ENCODE results near the gene HBS1L.

The HBS1L gene

GRCh38 chr6:135002974-135003703 is 51.5 kb downstream of the HBS1L start:
- Histone ChIP-seq H3K9me3 (ENCODE audit: control insufficient read depth in 2 of 2, low read length in 2 of 2) (no peaks in the 10 kb centered on the region), H3K4me3 (ENCODE audit: low read length in 2 of 2) (no peak overlapping the region), H3K27me3 (ENCODE audit: control insufficient read depth in 1 of 2, insufficient read depth in 2 of 2, low read length in 2 of 2) (no peaks in the 10 kb centered on the region), H3K9ac (ENCODE audit: low read length in 2 of 2) (no peak overlapping the region), H3K4me1 (ENCODE audit: control insufficient read depth, insufficient read depth, low read length) (no peaks in the 10 kb centered on the region), H3K27ac (ENCODE audit: low read length) (no peak overlapping the region), H3K36me3 (ENCODE audit: control insufficient read depth in 2 of 2, insufficient read depth in 2 of 2, low read length in 2 of 2) (no peaks in the 10 kb centered on the region)

- Histone ChIP-seq H3K36me3 (ENCODE audit: control insufficient read depth in 2 of 2, insufficient read depth in 2 of 2, low read length in 2 of 2) (peaks cover under 1 to 2% of the 10 kb centered on the region in 2 donors), H3K4me3 (ENCODE audit: low read length in 2 of 2) (no peak overlapping the region), H3K9me3 (ENCODE audit: control insufficient read depth in 2 of 2, low read length in 2 of 2) (no peaks in the 10 kb centered on the region), H3K27me3 (ENCODE audit: control insufficient read depth in 1 of 2, insufficient read depth in 2 of 2, low read length in 2 of 2) (no peaks in the 10 kb centered on the region), H3K9ac (ENCODE audit: low read length in 2 of 2) (no peak overlapping the region), H3K27ac (ENCODE audit: low read length) (no peak overlapping the region), H3K4me1 (ENCODE audit: control insufficient read depth, insufficient read depth, low read length) (no peaks in the 10 kb centered on the region)
Measured at GRCh38 chr6:135002229-135002844, 52.3 kb downstream of the HBS1L start.

DNA sequence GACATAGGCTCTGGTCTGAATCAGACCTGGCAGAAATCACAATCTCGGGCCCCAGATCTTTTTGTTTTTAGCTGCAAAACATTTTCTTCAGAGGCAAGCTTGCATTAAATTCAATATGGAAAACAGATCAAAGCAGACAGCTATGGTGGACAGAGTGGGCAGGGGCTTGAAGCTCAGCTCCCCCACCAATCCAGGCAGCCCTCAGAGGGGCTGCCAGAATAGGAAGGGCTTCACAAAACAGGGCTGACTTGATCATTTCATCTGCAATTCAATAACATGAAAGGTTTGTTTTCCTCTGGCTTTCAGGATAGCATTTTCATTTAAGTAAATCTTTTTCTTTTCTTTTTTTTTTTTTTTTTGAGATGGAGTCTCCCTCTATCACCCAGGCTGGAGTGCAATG is 55.5 kb downstream of the HBS1L start:
- Histone ChIP-seq H3K9ac (ENCODE audit: low read length in 2 of 2) (no peak overlapping the region), H3K27me3 (ENCODE audit: control insufficient read depth in 1 of 2, insufficient read depth in 2 of 2, low read length in 2 of 2) (no peaks in the 10 kb centered on the region), H3K27ac (ENCODE audit: low read length) (no peak overlapping the region), H3K36me3 (ENCODE audit: control insufficient read depth in 2 of 2, insufficient read depth in 2 of 2, low read length in 2 of 2) (peaks cover 4 to 5% of the 10 kb centered on the region in 2 donors), H3K9me3 (ENCODE audit: control insufficient read depth in 2 of 2, low read length in 2 of 2) (no peaks in the 10 kb centered on the region), H3K4me1 (ENCODE audit: control insufficient read depth, insufficient read depth, low read length) (no peaks in the 10 kb centered on the region), H3K4me3 (ENCODE audit: low read length in 2 of 2) (no peak overlapping the region)

GRCh38 chr6:134997133-134997995 is 57.3 kb downstream of the HBS1L start:
- H3K9me3 ChIP-seq (ENCODE audit: control insufficient read depth in 2 of 2, low read length in 2 of 2), result no peaks in the 10 kb centered on the region
- no peaks in the 10 kb centered on the region for H3K27me3 ChIP-seq (ENCODE audit: control insufficient read depth in 1 of 2, insufficient read depth in 2 of 2, low read length in 2 of 2)
- no peak overlapping the region for H3K27ac ChIP-seq (ENCODE audit: low read length)
- no peak overlapping the region for H3K4me3 ChIP-seq (ENCODE audit: low read length in 2 of 2)
- peaks cover 6 to 8% of the 10 kb centered on the region in 2 donors for H3K36me3 ChIP-seq (ENCODE audit: control insufficient read depth in 2 of 2, insufficient read depth in 2 of 2, low read length in 2 of 2)
- H3K4me1 ChIP-seq (ENCODE audit: control insufficient read depth, insufficient read depth, low read length), result no peaks in the 10 kb centered on the region
- H3K9ac ChIP-seq (ENCODE audit: low read length in 2 of 2), result no peak overlapping the region

GRCh38 chr6:134995536-134995935 is 59.1 kb downstream of the HBS1L start:
- Histone ChIP-seq H3K9me3 (ENCODE audit: control insufficient read depth in 2 of 2, low read length in 2 of 2) (no peaks in the 10 kb centered on the region), H3K27ac (ENCODE audit: low read length) (no peak overlapping the region), H3K4me1 (ENCODE audit: control insufficient read depth, insufficient read depth, low read length) (no peaks in the 10 kb centered on the region), H3K9ac (ENCODE audit: low read length in 2 of 2) (no peak overlapping the region), H3K36me3 (ENCODE audit: control insufficient read depth in 2 of 2, insufficient read depth in 2 of 2, low read length in 2 of 2) (peaks cover 11 to 15% of the 10 kb centered on the region in 2 donors), H3K27me3 (ENCODE audit: control insufficient read depth in 1 of 2, insufficient read depth in 2 of 2, low read length in 2 of 2) (no peaks in the 10 kb centered on the region), H3K4me3 (ENCODE audit: low read length in 2 of 2) (no peak overlapping the region)

DNA sequence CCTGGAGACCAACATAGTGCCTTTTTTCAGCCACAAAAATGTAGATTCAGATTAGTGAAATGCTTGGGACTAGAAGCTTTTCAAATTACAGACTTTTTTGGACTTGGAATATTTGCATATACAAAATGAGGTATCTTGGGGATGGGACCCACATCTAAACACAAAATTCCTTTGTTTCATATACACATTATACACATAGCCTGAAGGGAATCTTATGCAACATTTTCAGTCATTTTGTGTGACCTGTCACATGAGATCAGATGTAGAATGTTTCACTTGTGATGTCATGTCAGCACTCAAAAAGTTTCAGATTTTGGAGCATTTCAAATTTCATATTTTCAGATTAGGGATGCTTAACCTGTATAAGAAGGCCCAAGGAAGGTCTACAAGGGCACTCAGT is 60.2 kb downstream of the HBS1L start:
- Histone ChIP-seq H3K4me1 (ENCODE audit: control insufficient read depth, insufficient read depth, low read length) (no peaks in the 10 kb centered on the region), H3K27ac (ENCODE audit: low read length) (no peak overlapping the region), H3K36me3 (ENCODE audit: control insufficient read depth in 2 of 2, insufficient read depth in 2 of 2, low read length in 2 of 2) (peaks cover 11 to 15% of the 10 kb centered on the region in 2 donors), H3K9me3 (ENCODE audit: control insufficient read depth in 2 of 2, low read length in 2 of 2) (no peaks in the 10 kb centered on the region), H3K9ac (ENCODE audit: low read length in 2 of 2) (no peak overlapping the region), H3K27me3 (ENCODE audit: control insufficient read depth in 1 of 2, insufficient read depth in 2 of 2, low read length in 2 of 2) (no peaks in the 10 kb centered on the region), H3K4me3 (ENCODE audit: low read length in 2 of 2) (no peak overlapping the region)

DNA sequence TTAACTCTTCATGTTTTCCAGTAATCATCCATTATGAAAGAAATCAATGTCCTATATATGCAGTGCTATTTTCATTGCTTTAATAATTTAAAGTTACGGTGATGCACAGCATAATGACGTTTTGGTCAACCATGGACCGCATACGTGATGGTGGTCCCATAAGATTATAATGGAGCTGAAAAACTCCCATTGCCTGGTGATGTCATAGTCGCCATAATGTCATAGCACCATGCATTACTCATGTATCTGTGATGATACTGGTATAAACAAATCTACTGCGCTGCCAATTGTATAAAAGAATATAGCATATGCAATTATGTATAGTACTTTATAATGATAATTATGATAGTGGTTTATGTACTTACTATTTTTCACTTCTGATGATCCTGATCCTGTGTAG is 62.5 kb downstream of the HBS1L start:
- no peak overlapping the region for H3K27ac ChIP-seq (ENCODE audit: low read length)
- no peak overlapping the region for H3K4me3 ChIP-seq (ENCODE audit: low read length in 2 of 2)
- no peak overlapping the region for H3K9ac ChIP-seq (ENCODE audit: low read length in 2 of 2)
- no peaks in the 10 kb centered on the region for H3K27me3 ChIP-seq (ENCODE audit: control insufficient read depth in 1 of 2, insufficient read depth in 2 of 2, low read length in 2 of 2)
- H3K9me3 ChIP-seq (ENCODE audit: control insufficient read depth in 2 of 2, low read length in 2 of 2), result no peaks in the 10 kb centered on the region
- H3K36me3 ChIP-seq (ENCODE audit: control insufficient read depth in 2 of 2, insufficient read depth in 2 of 2, low read length in 2 of 2), result peaks cover 9 to 11% of the 10 kb centered on the region in 2 donors
- no peaks in the 10 kb centered on the region for H3K4me1 ChIP-seq (ENCODE audit: control insufficient read depth, insufficient read depth, low read length)

GRCh38 chr6:134990262-134990661 is 64.4 kb downstream of the HBS1L start:
- no peak overlapping the region for H3K27ac ChIP-seq (ENCODE audit: low read length)
- no peaks in the 10 kb centered on the region for H3K9me3 ChIP-seq (ENCODE audit: control insufficient read depth in 2 of 2, low read length in 2 of 2)
- no peak overlapping the region for H3K9ac ChIP-seq (ENCODE audit: low read length in 2 of 2)
- peaks cover 7 to 10% of the 10 kb centered on the region in 2 donors for H3K36me3 ChIP-seq (ENCODE audit: control insufficient read depth in 2 of 2, insufficient read depth in 2 of 2, low read length in 2 of 2)
- H3K4me3 ChIP-seq (ENCODE audit: low read length in 2 of 2), result no peak overlapping the region
- H3K27me3 ChIP-seq (ENCODE audit: control insufficient read depth in 1 of 2, insufficient read depth in 2 of 2, low read length in 2 of 2), result no peaks in the 10 kb centered on the region
- no peaks in the 10 kb centered on the region for H3K4me1 ChIP-seq (ENCODE audit: control insufficient read depth, insufficient read depth, low read length)

- Histone ChIP-seq H3K27me3 (ENCODE audit: control insufficient read depth in 1 of 2, insufficient read depth in 2 of 2, low read length in 2 of 2) (no peaks in the 10 kb centered on the region), H3K27ac (ENCODE audit: low read length) (no peak overlapping the region), H3K9me3 (ENCODE audit: control insufficient read depth in 2 of 2, low read length in 2 of 2) (no peaks in the 10 kb centered on the region), H3K4me3 (ENCODE audit: low read length in 2 of 2) (no peak overlapping the region), H3K9ac (ENCODE audit: low read length in 2 of 2) (no peak overlapping the region), H3K4me1 (ENCODE audit: control insufficient read depth, insufficient read depth, low read length) (no peaks in the 10 kb centered on the region), H3K36me3 (ENCODE audit: control insufficient read depth in 2 of 2, insufficient read depth in 2 of 2, low read length in 2 of 2) (peaks cover 13 to 23% of the 10 kb centered on the region in 2 donors)
Measured at GRCh38 chr6:134984821-134985220, 69.8 kb downstream of the HBS1L start.

DNA sequence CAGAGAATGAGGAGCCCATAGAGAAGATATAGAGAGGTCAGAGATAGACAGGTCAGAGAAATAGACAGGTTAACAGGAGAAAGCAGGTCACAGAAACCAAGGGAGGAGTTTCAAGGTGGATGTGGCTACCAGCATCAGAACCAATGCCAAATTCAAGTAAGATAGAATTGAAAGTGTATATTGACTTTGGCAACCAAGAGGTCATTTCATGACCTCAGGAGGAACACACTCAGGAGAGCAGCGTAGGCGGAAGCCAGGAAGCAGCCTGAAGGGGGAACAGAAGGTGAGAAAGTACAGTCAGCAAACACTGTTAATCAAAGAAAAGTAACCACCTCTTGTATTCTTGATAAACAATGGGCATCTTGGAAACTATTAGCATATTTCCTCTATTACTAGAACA is 70.8 kb downstream of the HBS1L start:
- Histone ChIP-seq H3K36me3 (ENCODE audit: control insufficient read depth in 2 of 2, insufficient read depth in 2 of 2, low read length in 2 of 2) (peaks cover 15 to 27% of the 10 kb centered on the region in 2 donors), H3K9ac (ENCODE audit: low read length in 2 of 2) (no peak overlapping the region), H3K27me3 (ENCODE audit: control insufficient read depth in 1 of 2, insufficient read depth in 2 of 2, low read length in 2 of 2) (no peaks in the 10 kb centered on the region), H3K4me1 (ENCODE audit: control insufficient read depth, insufficient read depth, low read length) (no peaks in the 10 kb centered on the region), H3K9me3 (ENCODE audit: control insufficient read depth in 2 of 2, low read length in 2 of 2) (no peaks in the 10 kb centered on the region), H3K4me3 (ENCODE audit: low read length in 2 of 2) (no peak overlapping the region), H3K27ac (ENCODE audit: low read length) (no peak overlapping the region)
